HepG2 (cell line): ENCODE data around the gene CGREF1. TPM values are rescaled to one million over a fixed set of nuclear protein-coding genes. Genes with fewer than 3 reads are reported as not detected.

Experiments
- CEBPG ChIP-seq: IDR thresholded peaks from 2 replicates; pipeline ENCODE4 v1.6.1; 2016
- GTF3A ChIP-seq: sonication (generic); formaldehyde crosslinking; conservative IDR thresholded peaks from 2 replicates; pipeline ENCODE4 v1.4.0; 2020; ENCODE audit warnings: mild to moderate bottlenecking, missing genetic modification reagents
- HNRNPH1 ChIP-seq: fragments of 200-400 bp; formaldehyde crosslinking; optimal IDR thresholded peaks from 2 replicates; pipeline ENCODE3; 2017; ENCODE audit warnings: mild to moderate bottlenecking, low read depth, low read length
- HOXA9 ChIP-seq: sonication (generic); formaldehyde crosslinking; IDR thresholded peaks from 2 replicates; pipeline ENCODE4 v1.8.1; 2022; ENCODE audit warnings: missing genetic modification reagents, mild to moderate bottlenecking, moderate library complexity, borderline replicate concordance
- MEIS1 ChIP-seq: sonication (generic); formaldehyde crosslinking; IDR thresholded peaks from 2 replicates; pipeline ENCODE4 v1.9.0; 2021; ENCODE audit warnings: mild to moderate bottlenecking, missing genetic modification reagents, moderate library complexity, borderline replicate concordance
- NCOA1 ChIP-seq: sonication (generic); formaldehyde crosslinking; IDR thresholded peaks from 2 replicates; pipeline ENCODE4 v1.9.0; 2021; ENCODE audit warnings: missing genetic modification reagents
- RNF2 ChIP-seq: fragments of 450-650 bp; conservative IDR thresholded peaks from 2 replicates; pipeline ENCODE4 v1.6.1; 2016; ENCODE audit warnings: low read depth
- ZNF10 ChIP-seq: sonication (generic); formaldehyde crosslinking; IDR thresholded peaks from 2 replicates; pipeline ENCODE4 v1.4.0; 2020; ENCODE audit warnings: mild to moderate bottlenecking, low read depth, missing genetic modification reagents, borderline replicate concordance
- ZNF451 ChIP-seq: sonication (generic); formaldehyde crosslinking; IDR thresholded peaks from 2 replicates; pipeline ENCODE4 v1.5.0; 2020; ENCODE audit warnings: mild to moderate bottlenecking, missing genetic modification reagents
- ZNF747 ChIP-seq: sonication (generic); formaldehyde crosslinking; IDR thresholded peaks from 2 replicates; pipeline ENCODE4 v1.8.1; 2023; ENCODE audit warnings: missing genetic modification reagents, mild to moderate bottlenecking, borderline replicate concordance
- ZNF816 ChIP-seq: sonication (generic); formaldehyde crosslinking; IDR thresholded peaks from 2 replicates; pipeline ENCODE4 v1.8.0; 2022; ENCODE audit warnings: missing genetic modification reagents, mild to moderate bottlenecking, borderline replicate concordance
- polyA plus RNA-seq, 8 experiments: library from polyadenylated mRNA; depleted of rRNA in 3 of 8; stranded (reverse) in 7 of 8; unstranded in 1 of 8; fragments of >200 nt; fragmentation: Illumina TruSeq in 4 of 8; extraction: Trizol in 4 of 8; gene quantifications; 2 replicates each; pipeline versions ENCODE4 v1.2.1 to v1.2.3, GENCODE V29; 2011 to 2016; ENCODE audit warnings: low read depth in 4 of 8, missing spikeins in 1 of 8, mixed read lengths in 1 of 8; ENCODE audit not compliant: insufficient read depth in 1 of 8
- total RNA-seq, 5 experiments: library from RNA; depleted of rRNA; stranded (reverse); fragments of >200 nt; fragmentation: Illumina TruSeq; extraction: Trizol; gene quantifications; 2 replicates each; pipeline ENCODE4 v1.2.3, GENCODE V29; 2016; ENCODE audit warnings: low read depth in 1 of 5
- TF ChIP-seq, protein P1 (sequence below): sonication (generic); formaldehyde crosslinking; IDR thresholded peaks from 2 replicates; pipeline ENCODE4 v1.8.1; 2023; ENCODE audit warnings: mild to moderate bottlenecking, missing genetic modification reagents, borderline replicate concordance
- TF ChIP-seq, protein P2 (sequence below): sonication (generic); formaldehyde crosslinking; conservative IDR thresholded peaks from 2 replicates; pipeline ENCODE4 v1.8.1; 2023; ENCODE audit warnings: missing genetic modification reagents
- TF ChIP-seq, protein P3 (sequence below): sonication (generic); formaldehyde crosslinking; IDR thresholded peaks from 2 replicates; pipeline ENCODE4 v1.8.0; 2022; ENCODE audit warnings: low read depth, missing genetic modification reagents
- TF ChIP-seq, protein P4 (sequence below): sonication (generic); formaldehyde crosslinking; IDR thresholded peaks from 2 replicates; pipeline ENCODE4 v1.5.1; 2020; ENCODE audit warnings: mild to moderate bottlenecking, missing genetic modification reagents, moderate library complexity
- TF ChIP-seq, protein P5 (sequence below): sonication (generic); formaldehyde crosslinking; conservative IDR thresholded peaks from 2 replicates; pipeline ENCODE4 v1.8.0; 2022; ENCODE audit warnings: missing genetic modification reagents

The CGREF1 gene
- total and polyA plus RNA-seq, 2 of the 13 experiments (the other 11 are each of a cell fraction or from before 2014, with no cell fraction given) = 13.9 to 23.4 TPM

DNA sequence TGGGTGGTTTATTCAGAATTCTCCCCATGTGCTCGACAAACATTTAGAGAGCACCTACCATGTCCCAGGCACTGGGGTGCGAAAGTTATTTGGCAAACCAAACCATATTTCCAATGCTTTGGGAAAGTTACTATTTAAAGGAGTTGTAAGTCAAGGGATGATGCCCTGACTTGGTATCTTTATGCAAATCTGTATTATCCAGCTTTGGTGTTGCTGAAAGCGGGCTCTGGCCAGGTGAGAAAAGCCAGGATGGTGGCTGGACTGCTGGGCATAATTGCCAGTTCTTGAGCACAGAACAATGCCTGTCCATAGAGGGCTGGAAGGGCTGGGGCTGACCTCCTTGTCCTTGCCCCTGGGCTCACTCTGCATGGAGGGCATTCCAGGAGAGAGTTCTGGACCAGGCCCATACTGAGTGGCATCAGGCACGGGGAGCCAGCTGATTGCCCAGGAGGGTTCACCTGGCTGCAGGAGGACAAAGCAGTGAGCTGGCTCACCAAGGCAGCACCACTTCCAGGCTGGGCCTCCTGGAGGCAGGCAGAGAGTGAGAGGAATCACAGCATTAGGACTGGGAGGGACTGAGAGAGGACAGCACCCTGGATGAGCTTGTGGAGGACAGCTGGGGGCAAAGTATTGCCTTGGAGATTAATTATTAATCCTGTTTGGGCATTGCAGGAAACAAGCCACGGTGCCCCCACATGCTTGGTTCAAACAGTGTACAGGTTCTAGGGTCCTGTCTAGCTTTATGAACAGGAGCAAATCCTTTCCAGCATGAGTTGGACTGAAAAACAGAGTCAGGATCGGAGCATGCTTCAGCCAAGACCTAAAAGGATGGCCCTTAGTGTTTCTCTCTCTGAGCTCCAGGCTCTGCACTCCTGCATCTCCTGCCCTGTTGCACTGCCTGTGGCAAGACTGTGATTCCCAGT, 25.2 kb downstream of the CGREF1 start (continued):
- TF ChIP-seq ZNF747 (0 out of 2 replicates have a peak, but pooled peaks have one; percentile 53), CEBPG (CRISPR knock-in tag) (peak; percentile 55), RNF2 (no peak), HOXA9 (no peak), ZNF451 (CRISPR knock-in tag) (no peak), MEIS1 (CRISPR knock-in tag) (peak; percentile 93), ZNF816 (CRISPR knock-in tag) (peak; percentile 85; the same call in 1 of the 2 replicates), ZNF10 (CRISPR knock-in tag) (no peak), HNRNPH1 (no peak), NCOA1 (CRISPR knock-in tag) (0 out of 2 replicates have a peak, but pooled peaks have one; percentile 21), GTF3A (no peak; the same call in 1 of the 2 replicates)
- TF ChIP-seq, protein P1, sequence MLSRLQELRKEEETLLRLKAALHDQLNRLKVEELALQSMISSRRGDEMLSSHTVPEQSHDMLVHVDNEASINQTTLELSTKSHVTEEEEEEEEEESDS (CRISPR knock-in tag) = no peak
- TF ChIP-seq, protein P2, sequence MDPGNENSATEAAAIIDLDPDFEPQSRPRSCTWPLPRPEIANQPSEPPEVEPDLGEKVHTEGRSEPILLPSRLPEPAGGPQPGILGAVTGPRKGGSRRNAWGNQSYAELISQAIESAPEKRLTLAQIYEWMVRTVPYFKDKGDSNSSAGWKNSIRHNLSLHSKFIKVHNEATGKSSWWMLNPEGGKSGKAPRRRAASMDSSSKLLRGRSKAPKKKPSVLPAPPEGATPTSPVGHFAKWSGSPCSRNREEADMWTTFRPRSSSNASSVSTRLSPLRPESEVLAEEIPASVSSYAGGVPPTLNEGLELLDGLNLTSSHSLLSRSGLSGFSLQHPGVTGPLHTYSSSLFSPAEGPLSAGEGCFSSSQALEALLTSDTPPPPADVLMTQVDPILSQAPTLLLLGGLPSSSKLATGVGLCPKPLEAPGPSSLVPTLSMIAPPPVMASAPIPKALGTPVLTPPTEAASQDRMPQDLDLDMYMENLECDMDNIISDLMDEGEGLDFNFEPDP = peak; percentile 74; the same call in 1 of the 2 replicates
- TF ChIP-seq, protein P3, sequence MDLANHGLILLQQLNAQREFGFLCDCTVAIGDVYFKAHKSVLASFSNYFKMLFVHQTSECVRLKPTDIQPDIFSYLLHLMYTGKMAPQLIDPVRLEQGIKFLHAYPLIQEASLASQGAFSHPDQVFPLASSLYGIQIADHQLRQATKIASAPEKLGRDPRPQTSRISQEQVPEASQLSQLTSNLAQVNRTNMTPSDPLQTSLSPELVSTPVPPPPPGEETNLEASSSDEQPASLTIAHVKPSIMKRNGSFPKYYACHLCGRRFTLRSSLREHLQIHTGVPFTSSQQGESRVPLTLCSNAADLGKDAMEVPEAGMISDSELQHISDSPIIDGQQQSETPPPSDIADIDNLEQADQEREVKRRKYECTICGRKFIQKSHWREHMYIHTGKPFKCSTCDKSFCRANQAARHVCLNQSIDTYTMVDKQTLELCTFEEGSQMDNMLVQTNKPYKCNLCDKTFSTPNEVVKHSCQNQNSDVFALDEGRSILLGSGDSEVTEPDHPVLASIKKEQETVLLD = no peak
- TF ChIP-seq, protein P4, sequence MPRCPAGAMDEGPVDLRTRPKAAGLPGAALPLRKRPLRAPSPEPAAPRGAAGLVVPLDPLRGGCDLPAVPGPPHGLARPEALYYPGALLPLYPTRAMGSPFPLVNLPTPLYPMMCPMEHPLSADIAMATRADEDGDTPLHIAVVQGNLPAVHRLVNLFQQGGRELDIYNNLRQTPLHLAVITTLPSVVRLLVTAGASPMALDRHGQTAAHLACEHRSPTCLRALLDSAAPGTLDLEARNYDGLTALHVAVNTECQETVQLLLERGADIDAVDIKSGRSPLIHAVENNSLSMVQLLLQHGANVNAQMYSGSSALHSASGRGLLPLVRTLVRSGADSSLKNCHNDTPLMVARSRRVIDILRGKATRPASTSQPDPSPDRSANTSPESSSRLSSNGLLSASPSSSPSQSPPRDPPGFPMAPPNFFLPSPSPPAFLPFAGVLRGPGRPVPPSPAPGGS (CRISPR knock-in tag) = peak; percentile 82; the same call in 1 of the 2 replicates
- TF ChIP-seq, protein P5, sequence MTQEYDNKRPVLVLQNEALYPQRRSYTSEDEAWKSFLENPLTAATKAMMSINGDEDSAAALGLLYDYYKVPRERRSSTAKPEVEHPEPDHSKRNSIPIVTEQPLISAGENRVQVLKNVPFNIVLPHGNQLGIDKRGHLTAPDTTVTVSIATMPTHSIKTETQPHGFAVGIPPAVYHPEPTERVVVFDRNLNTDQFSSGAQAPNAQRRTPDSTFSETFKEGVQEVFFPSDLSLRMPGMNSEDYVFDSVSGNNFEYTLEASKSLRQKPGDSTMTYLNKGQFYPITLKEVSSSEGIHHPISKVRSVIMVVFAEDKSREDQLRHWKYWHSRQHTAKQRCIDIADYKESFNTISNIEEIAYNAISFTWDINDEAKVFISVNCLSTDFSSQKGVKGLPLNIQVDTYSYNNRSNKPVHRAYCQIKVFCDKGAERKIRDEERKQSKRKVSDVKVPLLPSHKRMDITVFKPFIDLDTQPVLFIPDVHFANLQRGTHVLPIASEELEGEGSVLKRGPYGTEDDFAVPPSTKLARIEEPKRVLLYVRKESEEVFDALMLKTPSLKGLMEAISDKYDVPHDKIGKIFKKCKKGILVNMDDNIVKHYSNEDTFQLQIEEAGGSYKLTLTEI (CRISPR knock-in tag) = no peak
